Hematopoietic multipotent progenitor cell treated with erythropoietin and hydrocortisone succinate and interleukin-3 and kit ligand, for 8 days (in vitro differentiated cells): ENCODE data around the gene MICAL1.

Experiments
- DNase-seq: peaks from one replicate; pipeline ENCODE4 v3.0.0-alpha.2; 2015

MICAL1 gene

GRCh38 chr6:109421184-109421583 is 34.4 kb downstream of the MICAL1 start:
- DNase-seq, result no peak

GRCh38 chr6:109420751-109421150 is 34.8 kb downstream of the MICAL1 start:
- no peak for DNase-seq

GRCh38 chr6:109417646-109418045 is 37.9 kb downstream of the MICAL1 start:
- no peak for DNase-seq

- no peak for DNase-seq
These were observed 44.5 kb downstream of the MICAL1 start for GRCh38 chr6:109411034-109411433.

DNA sequence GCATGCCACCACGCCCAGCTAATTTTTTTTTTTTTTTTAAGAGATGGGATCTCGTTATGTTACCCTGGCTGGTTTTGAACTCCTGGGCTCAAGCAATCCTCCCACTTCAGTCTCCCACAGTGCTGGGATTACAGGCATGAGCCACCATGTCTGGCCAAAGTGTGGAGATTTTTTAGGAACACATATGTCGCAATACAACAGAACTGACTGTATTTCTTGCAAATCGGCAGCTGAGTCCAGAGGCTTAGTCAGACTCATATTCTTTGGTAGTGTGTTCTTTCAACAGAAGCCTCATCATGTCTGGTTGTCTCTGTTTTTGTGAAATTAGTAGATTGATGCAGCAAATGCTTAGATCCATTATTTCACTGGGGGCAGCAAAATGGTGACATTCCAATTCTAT is 49.4 kb downstream of the MICAL1 start:
- DNase-seq, result no peak

DNA sequence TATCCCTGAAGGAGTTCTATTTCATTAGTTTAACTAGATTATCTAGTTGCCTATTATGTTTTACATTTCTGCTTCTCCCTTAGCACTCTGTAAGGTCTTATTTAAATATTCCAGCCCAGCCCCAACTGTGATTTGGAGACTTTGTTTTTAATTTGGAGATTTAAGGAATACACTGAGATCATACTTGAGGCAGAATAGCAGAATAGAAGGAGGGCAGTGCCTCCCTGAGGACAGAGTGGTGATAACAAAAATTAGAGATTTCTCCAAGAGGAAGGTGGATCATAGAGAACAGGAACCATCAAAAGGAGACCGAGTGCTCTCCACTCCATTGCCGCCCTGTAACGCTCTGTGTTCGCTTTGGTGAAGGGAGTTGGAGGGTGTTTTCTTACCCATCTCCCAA is 58.6 kb downstream of the MICAL1 start:
- DNase-seq, result peak; percentile 41

DNA sequence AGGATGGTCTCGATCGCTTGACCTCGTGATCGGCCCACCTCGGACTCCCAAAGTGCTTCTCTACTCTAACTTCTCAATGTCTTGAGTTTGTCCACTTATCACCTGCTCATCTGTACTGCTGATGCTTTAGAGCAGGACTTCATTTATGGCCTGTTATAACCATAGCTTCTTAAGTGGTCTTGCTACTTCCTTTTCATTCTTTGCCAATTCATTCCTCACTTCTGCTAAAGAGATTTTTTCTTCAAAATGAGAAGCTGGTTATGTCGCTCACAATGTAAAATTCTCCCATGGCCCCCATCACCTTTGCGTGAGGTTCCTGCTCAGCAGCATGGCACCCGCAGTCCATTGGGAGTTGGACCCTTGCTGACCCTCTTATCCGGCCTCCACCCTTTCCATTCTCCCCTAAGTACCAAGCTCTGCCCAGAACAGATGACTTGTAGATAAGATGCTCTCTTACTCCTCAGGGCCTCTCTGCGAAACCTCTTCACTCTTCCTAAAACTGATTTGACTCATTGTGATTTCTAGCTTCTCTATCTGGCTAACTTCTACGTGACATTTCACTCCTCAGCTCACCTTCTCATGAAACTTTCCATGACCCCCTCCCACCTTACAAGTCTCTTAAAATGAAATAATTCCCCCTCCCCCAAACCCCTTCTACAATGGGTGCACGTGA is 59.4 kb downstream of the MICAL1 start:
- no peak for DNase-seq
